ENCODE measurements around the gene CTNNA1.

The CTNNA1 gene

DNA sequence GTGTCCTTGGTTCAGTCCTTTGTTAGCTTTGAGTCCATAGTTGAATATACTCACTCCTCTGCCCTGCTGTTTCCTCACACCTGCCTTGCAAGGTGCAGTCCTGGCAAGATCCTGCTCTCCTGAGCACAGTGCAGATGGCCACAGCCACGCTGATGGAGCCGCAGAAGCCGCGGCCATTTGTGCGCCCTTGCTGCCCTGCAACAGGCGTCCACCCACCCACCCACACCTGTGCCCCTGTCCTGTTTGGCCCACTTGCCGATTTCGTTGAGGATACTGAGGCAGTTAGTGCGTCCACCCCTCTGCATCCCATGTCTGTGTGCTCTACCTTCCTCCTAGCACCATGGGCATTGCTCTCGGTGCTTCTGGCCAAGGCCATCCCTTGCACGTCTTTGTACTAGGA is 173.0 kb downstream of the CTNNA1 start:
- no peak for TF ChIP-seq TCF4 (CRISPR knock-in tag; IDR thresholded peaks at IDR 0.05; ENCODE audit: borderline replicate concordance)
- TF ChIP-seq PPARA (CRISPR knock-in tag; IDR thresholded peaks at IDR 0.05; ENCODE audit: borderline replicate concordance) = no peak
- no peak for TF ChIP-seq TSHZ2 (CRISPR knock-in tag; IDR thresholded peaks at IDR 0.05)
- no peak for TF ChIP-seq RARB (CRISPR knock-in tag; IDR thresholded peaks at IDR 0.05)
- TF ChIP-seq ZNF565 (CRISPR knock-in tag; conservative IDR thresholded peaks at IDR 0.05; ENCODE audit: low read depth) = no peak
- no peak for TF ChIP-seq ARNTL (CRISPR knock-in tag; IDR thresholded peaks at IDR 0.05; ENCODE audit: borderline replicate concordance, low read depth)
- TF ChIP-seq BACH2 (CRISPR knock-in tag; IDR thresholded peaks at IDR 0.05; ENCODE audit: borderline replicate concordance) = no peak
- TF ChIP-seq OSR1 (CRISPR knock-in tag; IDR thresholded peaks at IDR 0.05) = no peak
- ATAC-seq = no peak

DNA sequence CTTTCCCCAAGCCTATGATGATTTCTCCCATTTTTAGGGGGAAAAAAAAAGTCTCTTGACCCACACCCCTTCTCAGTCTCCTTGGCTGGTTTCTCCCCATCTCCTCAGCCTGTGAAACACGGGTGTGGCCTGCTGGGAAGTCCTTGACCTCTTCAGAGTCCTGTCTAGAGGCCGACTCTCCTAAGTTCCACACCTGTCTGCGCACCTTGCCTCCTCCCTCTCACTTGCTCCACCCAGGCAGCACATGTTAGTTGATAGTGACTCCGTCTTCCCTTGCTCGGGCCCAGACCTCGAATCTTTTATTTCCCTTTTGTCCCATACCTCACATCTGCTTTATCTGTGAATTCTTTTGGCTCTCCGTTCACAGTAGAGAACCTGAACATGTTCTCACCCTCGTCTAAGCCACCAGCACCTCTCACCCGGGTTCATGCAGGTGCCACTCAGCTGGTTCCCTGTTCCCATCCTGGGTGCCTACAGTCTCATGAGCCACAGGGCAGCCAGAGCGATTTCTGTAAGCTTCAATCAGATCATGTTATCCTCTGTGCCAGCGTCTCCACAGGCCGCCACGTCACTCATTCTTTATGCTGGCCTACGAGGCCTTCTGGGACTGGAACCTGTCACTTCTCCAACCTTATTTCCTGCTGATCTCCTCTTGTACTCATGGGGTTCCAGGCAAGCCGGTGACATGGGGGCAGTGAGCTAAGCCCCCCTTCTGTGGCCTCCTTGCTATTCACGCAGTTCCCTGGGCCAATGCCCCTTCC is 173.6 kb downstream of the CTNNA1 start:
- TF ChIP-seq, protein P1, sequence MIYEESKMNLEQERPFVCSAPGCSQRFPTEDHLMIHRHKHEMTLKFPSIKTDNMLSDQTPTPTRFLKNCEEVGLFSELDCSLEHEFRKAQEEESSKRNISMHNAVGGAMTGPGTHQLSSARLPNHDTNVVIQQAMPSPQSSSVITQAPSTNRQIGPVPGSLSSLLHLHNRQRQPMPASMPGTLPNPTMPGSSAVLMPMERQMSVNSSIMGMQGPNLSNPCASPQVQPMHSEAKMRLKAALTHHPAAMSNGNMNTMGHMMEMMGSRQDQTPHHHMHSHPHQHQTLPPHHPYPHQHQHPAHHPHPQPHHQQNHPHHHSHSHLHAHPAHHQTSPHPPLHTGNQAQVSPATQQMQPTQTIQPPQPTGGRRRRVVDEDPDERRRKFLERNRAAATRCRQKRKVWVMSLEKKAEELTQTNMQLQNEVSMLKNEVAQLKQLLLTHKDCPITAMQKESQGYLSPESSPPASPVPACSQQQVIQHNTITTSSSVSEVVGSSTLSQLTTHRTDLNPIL (CRISPR knock-in tag; IDR thresholded peaks at IDR 0.05; ENCODE audit: low read depth) = no peak
- TF ChIP-seq BACH2 (CRISPR knock-in tag; IDR thresholded peaks at IDR 0.05; ENCODE audit: borderline replicate concordance) (no peak), RARB (CRISPR knock-in tag; IDR thresholded peaks at IDR 0.05) (no peak), OSR1 (CRISPR knock-in tag; IDR thresholded peaks at IDR 0.05) (no peak), POU6F1 (CRISPR knock-in tag; IDR thresholded peaks at IDR 0.05; ENCODE audit: borderline replicate concordance, low read depth) (no peak), TCF4 (CRISPR knock-in tag; IDR thresholded peaks at IDR 0.05; ENCODE audit: borderline replicate concordance) (no peak), TSHZ2 (CRISPR knock-in tag; IDR thresholded peaks at IDR 0.05) (no peak), ZNF8 (CRISPR knock-in tag; IDR thresholded peaks at IDR 0.05) (no peak), ZFP3 (CRISPR knock-in tag; IDR thresholded peaks at IDR 0.05) (no peak), TOX (CRISPR knock-in tag; IDR thresholded peaks at IDR 0.05; ENCODE audit: borderline replicate concordance) (no peak), CSDC2 (CRISPR knock-in tag; IDR thresholded peaks at IDR 0.05) (no peak), ZNF565 (CRISPR knock-in tag; conservative IDR thresholded peaks at IDR 0.05; ENCODE audit: low read depth) (no peak), CSRNP3 (CRISPR knock-in tag; IDR thresholded peaks at IDR 0.05) (no peak), GLIS3 (CRISPR knock-in tag; IDR thresholded peaks at IDR 0.05) (no peak), ISL1 (CRISPR knock-in tag; IDR thresholded peaks at IDR 0.05) (no peak), ZC3H10 (CRISPR knock-in tag; IDR thresholded peaks at IDR 0.05) (no peak)
- TF ChIP-seq, protein P2, sequence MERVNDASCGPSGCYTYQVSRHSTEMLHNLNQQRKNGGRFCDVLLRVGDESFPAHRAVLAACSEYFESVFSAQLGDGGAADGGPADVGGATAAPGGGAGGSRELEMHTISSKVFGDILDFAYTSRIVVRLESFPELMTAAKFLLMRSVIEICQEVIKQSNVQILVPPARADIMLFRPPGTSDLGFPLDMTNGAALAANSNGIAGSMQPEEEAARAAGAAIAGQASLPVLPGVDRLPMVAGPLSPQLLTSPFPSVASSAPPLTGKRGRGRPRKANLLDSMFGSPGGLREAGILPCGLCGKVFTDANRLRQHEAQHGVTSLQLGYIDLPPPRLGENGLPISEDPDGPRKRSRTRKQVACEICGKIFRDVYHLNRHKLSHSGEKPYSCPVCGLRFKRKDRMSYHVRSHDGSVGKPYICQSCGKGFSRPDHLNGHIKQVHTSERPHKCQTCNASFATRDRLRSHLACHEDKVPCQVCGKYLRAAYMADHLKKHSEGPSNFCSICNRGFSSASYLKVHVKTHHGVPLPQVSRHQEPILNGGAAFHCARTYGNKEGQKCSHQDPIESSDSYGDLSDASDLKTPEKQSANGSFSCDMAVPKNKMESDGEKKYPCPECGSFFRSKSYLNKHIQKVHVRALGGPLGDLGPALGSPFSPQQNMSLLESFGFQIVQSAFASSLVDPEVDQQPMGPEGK (CRISPR knock-in tag; IDR thresholded peaks at IDR 0.05; ENCODE audit: borderline replicate concordance) = no peak
- ATAC-seq = no peak

All from SK-N-SH treated with all-trans-retinoic acid at 6 μM for 48 hours (cell line).